GM20000 (cell line): Measurements from ENCODE around the gene GID4.
A peak's percentile ranks its signal among the peaks of the same experiment; 100 is the strongest.

ENCODE experiments used
- DNase-seq: peaks from one replicate; pipeline ENCODE4 v3.0.0; 2012; ENCODE audit warnings: low spot score
- CTCF ChIP-seq: IDR thresholded peaks from 2 replicates; pipeline ENCODE4 v1.5.1; 2012; ENCODE audit warnings: mild to moderate bottlenecking, control low read depth; ENCODE audit errors: extremely low read depth, missing control alignments

The GID4 gene

GRCh38 chr17:18017958-18018357, 21.2 kb upstream of the GID4 start:
- no peak for TF ChIP-seq CTCF
- DNase-seq: no peak

DNA sequence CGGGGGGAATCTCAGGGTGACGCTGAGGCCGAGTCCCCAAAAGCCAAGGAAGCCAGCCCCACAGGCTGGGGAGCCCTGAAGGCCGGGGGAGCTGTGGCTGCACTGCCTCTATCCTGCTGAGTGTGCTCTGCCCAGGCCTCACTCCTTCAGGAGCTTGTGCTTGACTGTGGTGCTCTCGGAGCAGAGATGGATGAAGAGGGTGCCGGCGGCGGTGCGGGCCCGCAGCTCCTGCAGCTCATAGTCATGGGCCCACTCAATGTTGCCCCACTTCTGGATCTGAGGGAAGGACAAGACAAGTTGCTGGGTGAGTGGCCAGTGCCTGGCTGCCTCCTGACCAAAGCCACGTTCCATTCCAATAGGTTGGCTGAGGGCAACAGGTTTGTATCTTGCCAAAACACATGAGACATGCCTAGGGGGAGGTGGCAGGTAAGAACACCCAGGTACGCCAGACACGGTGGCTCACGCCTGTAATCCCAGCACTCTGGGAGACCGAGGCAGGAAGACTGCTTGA, 20.7 kb upstream of the GID4 start:
- no peak for DNase-seq
- TF ChIP-seq CTCF: no peak

- no peak for DNase-seq
- TF ChIP-seq CTCF: no peak
Observed at GRCh38 chr17:18019838-18020154, 19.4 kb upstream of the GID4 start.

- TF ChIP-seq CTCF: no peak
- no peak for DNase-seq
Observed at GRCh38 chr17:18020971-18021370, 18.2 kb upstream of the GID4 start.

- DNase-seq: no peak
- TF ChIP-seq CTCF: no peak
Observed at GRCh38 chr17:18021372-18021771, 17.8 kb upstream of the GID4 start.

DNA sequence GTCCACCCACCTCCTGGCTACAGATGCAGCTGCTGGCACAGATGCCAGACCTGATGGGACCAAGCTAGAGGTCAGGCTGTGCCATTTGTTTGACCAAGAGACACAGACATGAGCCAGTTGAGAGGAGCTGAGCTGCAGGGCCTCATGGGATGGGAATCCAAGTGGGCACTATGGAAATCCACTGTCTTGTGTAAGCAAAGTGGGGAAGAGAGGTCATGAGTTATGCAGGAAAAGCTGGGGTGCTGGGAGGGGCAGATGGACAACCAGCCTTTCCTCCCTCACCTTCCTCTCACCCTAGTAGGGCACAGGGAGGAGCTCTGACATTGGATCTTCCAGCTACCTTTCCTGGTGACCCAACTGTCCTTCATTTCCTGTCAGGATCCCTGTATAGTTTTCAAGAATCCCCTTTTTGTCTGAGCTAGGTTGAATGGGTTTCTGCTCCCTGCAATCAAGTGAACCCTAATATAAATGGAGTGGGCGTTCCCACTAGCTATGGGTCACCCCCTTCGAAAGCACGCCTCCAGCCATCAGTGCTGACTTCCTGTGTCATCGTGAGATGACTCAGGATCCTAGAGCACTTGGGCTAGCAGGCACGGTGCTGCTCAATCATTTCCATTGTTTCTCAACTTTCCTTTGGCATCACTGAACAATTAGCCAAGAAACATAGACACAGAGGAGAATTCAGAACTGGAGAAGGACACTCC, 13.8 kb upstream of the GID4 start:
- DNase-seq: peak; percentile 74
- no peak for TF ChIP-seq CTCF

DNA sequence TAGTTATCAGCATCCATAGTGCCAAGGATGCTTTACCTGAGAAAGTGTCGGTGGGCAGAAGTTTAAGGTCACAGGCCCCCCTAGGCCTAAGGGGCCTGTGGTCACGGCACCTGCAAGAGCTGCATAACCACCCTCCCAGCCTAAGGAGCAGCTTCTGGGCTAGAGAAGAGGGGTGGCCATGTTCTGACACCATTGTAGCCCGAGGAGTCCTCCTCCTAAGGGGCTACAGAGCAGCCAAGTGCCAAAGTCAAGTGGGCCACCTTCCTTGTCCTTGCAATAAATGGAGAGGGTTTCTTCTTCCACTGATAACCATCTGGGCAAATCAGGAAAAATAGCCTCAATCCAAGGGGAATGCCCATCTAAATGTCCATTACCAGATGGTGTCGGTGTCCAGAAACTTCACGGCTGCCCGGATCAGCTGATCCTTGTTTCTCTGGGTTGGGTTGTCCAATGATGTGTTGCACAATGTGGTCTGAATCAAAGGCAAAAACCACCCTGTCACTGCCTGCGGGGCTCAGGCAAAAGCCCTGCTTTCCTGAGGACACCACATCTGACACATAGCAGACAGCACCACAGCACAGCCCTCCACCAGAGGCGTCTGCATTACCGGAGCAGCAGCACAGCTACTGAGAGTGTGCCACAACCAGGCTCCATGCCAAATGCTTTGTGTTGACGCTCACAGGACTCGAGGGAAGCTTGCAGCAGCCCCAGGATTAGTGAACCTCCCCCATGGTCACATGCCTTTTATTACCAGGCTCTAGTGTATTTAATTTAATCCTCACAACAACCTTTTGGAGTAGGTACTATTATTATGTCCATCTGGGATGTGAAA, 13.0 kb upstream of the GID4 start:
- DNase-seq: no peak
- TF ChIP-seq CTCF: no peak
